HepG2 (cell line): ENCODE measurements around the gene C17orf75. TPM values are rescaled to one million over a fixed set of nuclear protein-coding genes. Genes with fewer than 3 reads are reported as not detected.

Experiments
- AKAP8 ChIP-seq: sonication (generic); formaldehyde crosslinking; IDR thresholded peaks from 2 replicates; pipeline ENCODE4 v1.5.1; 2020; ENCODE audit warnings: mild to moderate bottlenecking, missing genetic modification reagents
- ARID5B ChIP-seq: IDR thresholded peaks from 2 replicates; pipeline ENCODE4 v1.4.0; 2020; ENCODE audit warnings: mild to moderate bottlenecking, missing genetic modification reagents
- FOXK1 ChIP-seq: sonication (generic); formaldehyde crosslinking; IDR thresholded peaks from 2 replicates; pipeline ENCODE4 v1.4.0; 2020; ENCODE audit warnings: low read depth, missing genetic modification reagents, borderline replicate concordance
- MYPOP ChIP-seq: sonication (generic); formaldehyde crosslinking; IDR thresholded peaks from 2 replicates; pipeline ENCODE4 v1.8.1; 2023; ENCODE audit warnings: mild to moderate bottlenecking, moderate library complexity, missing genetic modification reagents
- TBL1XR1 ChIP-seq: fragments of 150-350 bp; IDR thresholded peaks from 2 replicates; pipeline ENCODE4 v1.6.1; 2014; ENCODE audit warnings: borderline replicate concordance, low read length; ENCODE audit not compliant: partially characterized antibody
- ZNF407 ChIP-seq: sonication (generic); formaldehyde crosslinking; IDR thresholded peaks from one replicate; pipeline ENCODE4 v1.5.1; 2020; ENCODE audit warnings: mild to moderate bottlenecking, missing genetic modification reagents; ENCODE audit errors: not compliant biosample characterization
- polyA plus RNA-seq, 8 experiments: library from polyadenylated mRNA; depleted of rRNA in 3 of 8; stranded (reverse) in 7 of 8; unstranded in 1 of 8; fragments of >200 nt; fragmentation: Illumina TruSeq in 4 of 8; extraction: Trizol in 4 of 8; gene quantifications; 2 replicates each; pipeline versions ENCODE4 v1.2.1 to v1.2.3, GENCODE V29; 2011 to 2016; ENCODE audit warnings: low read depth in 4 of 8, missing spikeins in 1 of 8, mixed read lengths in 1 of 8; ENCODE audit not compliant: insufficient read depth in 1 of 8
- total RNA-seq, 5 experiments: library from RNA; depleted of rRNA; stranded (reverse); fragments of >200 nt; fragmentation: Illumina TruSeq; extraction: Trizol; gene quantifications; 2 replicates each; pipeline ENCODE4 v1.2.3, GENCODE V29; 2016; ENCODE audit warnings: low read depth in 1 of 5
- TF ChIP-seq, protein P1 (sequence below): IDR thresholded peaks from 2 replicates; pipeline ENCODE4 v1.6.1; 2016; ENCODE audit warnings: low read depth, borderline replicate concordance
- TF ChIP-seq, protein P2 (sequence below), 2 experiments: sonication (generic) in 1 of 2; formaldehyde crosslinking in 1 of 2; IDR thresholded peaks; 2 replicates each; pipeline versions ENCODE4 v1.4.0 to v1.6.1; 2016 to 2020; ENCODE audit warnings: borderline replicate concordance in 1 of 2, low read depth in 1 of 2, mild to moderate bottlenecking in 1 of 2, missing genetic modification reagents in 1 of 2

Gene C17orf75
- total and polyA plus RNA-seq, 2 of the 13 experiments (the other 11 are each of a cell fraction or from before 2014, with no cell fraction given) = 16.2 to 33.0 TPM

GRCh38 chr17:32341857-32342602 is at the start of gene C17orf75 (continued):
- TF ChIP-seq ARID5B (CRISPR knock-in tag) = peak; percentile 83
- TF ChIP-seq, protein P1, sequence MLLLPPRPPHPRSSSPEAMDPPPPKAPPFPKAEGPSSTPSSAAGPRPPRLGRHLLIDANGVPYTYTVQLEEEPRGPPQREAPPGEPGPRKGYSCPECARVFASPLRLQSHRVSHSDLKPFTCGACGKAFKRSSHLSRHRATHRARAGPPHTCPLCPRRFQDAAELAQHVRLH = peak; percentile 94
- TF ChIP-seq, protein P2, sequence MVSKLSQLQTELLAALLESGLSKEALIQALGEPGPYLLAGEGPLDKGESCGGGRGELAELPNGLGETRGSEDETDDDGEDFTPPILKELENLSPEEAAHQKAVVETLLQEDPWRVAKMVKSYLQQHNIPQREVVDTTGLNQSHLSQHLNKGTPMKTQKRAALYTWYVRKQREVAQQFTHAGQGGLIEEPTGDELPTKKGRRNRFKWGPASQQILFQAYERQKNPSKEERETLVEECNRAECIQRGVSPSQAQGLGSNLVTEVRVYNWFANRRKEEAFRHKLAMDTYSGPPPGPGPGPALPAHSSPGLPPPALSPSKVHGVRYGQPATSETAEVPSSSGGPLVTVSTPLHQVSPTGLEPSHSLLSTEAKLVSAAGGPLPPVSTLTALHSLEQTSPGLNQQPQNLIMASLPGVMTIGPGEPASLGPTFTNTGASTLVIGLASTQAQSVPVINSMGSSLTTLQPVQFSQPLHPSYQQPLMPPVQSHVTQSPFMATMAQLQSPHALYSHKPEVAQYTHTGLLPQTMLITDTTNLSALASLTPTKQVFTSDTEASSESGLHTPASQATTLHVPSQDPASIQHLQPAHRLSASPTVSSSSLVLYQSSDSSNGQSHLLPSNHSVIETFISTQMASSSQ (IDR thresholded peaks at IDR 0.05; ENCODE audit: low read depth) = 0 out of 2 replicates have a peak, but pooled peaks have one; percentile 32
- TF ChIP-seq, protein P2 (CRISPR knock-in tag; IDR thresholded peaks at IDR 0.05; ENCODE audit: borderline replicate concordance) = no peak; the same call in 1 of the 2 replicates
- TF ChIP-seq TBL1XR1 = no peak
- peak; percentile 81; the same call in 1 of the 2 replicates for TF ChIP-seq FOXK1
- TF ChIP-seq ZNF407 (CRISPR knock-in tag) = no peak
- TF ChIP-seq AKAP8 (CRISPR knock-in tag) = no peak
- 0 out of 2 replicates have a peak, but pooled peaks have one; percentile 78 for TF ChIP-seq MYPOP (CRISPR knock-in tag)
